ENCODE results near the gene GSTM4. TPM values are rescaled to one million over a fixed set of nuclear protein-coding genes. Genes with fewer than 3 reads are reported as not detected.

Gene GSTM4
- total RNA-seq, 1 donor, result 11.7 TPM

DNA sequence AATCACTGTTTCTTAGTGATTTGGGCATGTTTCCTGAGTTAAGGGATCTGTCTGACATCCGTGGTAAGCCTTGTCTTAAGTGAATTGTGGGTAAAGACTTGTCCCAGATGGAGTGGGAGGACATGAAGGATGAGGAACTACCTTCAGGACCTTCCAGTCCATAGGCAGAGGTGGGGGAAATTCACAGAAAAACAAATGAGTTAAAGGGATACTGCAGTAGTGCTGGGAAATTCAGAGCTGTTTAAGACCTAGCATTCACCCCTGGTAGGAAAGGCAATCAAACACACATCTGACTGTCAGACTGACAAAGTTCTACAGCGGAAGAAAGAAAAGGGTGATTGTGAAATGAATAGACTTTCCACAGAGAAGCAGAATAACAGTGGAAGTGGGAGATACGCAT, 39.5 kb upstream of the GSTM4 start:
- no peak overlapping the region for H3K4me3 ChIP-seq (ENCODE audit: low read depth, low read length)
- DNase-seq (ENCODE audit: low read depth), result no peak
- TF ChIP-seq, protein P1, sequence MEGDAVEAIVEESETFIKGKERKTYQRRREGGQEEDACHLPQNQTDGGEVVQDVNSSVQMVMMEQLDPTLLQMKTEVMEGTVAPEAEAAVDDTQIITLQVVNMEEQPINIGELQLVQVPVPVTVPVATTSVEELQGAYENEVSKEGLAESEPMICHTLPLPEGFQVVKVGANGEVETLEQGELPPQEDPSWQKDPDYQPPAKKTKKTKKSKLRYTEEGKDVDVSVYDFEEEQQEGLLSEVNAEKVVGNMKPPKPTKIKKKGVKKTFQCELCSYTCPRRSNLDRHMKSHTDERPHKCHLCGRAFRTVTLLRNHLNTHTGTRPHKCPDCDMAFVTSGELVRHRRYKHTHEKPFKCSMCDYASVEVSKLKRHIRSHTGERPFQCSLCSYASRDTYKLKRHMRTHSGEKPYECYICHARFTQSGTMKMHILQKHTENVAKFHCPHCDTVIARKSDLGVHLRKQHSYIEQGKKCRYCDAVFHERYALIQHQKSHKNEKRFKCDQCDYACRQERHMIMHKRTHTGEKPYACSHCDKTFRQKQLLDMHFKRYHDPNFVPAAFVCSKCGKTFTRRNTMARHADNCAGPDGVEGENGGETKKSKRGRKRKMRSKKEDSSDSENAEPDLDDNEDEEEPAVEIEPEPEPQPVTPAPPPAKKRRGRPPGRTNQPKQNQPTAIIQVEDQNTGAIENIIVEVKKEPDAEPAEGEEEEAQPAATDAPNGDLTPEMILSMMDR (IDR thresholded peaks at IDR 0.05; ENCODE audit: insufficient read depth, low read depth, low read length), result no peak

DNA sequence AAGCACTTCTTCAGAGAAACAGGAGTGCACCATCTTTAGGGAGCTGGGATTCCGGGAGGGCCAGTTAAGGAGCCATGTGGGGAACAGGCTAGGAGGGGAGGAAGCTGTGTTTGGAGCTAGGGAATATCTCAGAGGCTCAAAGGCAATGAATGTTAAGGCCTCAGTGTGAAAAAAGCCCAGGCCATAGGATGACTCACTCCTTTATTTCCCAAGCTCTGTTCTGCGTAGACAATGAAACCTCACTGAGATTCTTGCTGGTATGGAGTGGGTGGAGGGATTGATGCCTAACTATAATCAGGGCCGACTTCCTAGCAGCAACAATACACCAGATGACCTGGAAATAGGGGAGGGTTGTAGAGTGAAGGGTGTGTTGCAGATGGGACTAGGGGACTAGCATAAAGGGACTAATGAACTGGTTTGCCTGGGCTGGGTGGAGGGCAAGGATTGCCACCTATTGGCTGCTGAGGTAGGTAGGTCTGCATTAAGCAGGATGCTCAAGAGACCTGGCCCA, 38.6 kb upstream of the GSTM4 start:
- TF ChIP-seq, protein P1 (IDR thresholded peaks at IDR 0.05; ENCODE audit: insufficient read depth, low read depth, low read length), result no peak
- no peak overlapping the region for H3K4me3 ChIP-seq (ENCODE audit: low read depth, low read length)
- peak; percentile 92 for DNase-seq (ENCODE audit: low read depth)

DNA sequence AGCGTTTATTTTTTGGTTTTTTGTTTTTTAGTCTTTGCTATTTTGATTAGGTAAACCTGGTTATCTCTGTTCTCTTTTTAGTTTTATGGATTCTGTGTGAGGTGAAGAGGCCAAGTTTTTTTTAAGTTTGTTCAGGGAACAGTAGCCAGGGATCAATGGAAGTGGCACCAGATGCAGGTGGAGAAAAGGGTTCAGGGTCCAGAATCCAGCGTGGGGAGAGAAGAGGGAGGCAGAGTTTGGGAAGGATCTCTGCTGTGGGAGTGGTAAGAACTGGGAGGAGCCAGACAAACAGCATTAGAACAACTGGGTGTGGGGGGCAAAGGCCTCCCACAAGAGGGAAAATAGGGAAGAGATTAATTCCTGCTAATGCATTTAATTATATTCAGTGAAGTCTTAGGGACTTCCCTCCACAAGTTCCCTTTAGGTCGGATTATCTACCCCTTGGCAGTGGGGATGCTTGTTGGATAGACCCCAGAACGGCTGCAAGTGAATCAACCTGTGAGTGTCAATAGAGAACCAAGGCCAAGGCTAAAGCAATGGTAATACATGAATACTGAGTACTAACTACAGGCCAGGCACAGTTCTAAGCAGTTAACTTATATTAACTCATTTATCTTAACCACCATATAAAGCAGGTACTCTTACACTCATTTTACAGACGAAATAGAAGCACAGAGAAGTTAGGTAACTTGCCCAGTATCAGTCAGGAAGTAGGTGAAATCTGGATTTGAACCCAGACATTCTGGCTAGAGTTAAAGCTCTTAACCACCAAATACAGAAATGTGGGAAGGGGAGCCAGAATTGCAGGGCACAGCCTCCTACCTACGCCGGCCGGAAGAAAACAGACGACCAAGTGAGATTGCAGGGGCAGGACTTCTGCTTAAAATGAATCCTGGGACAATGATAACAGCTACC, 37.0 kb upstream of the GSTM4 start:
- TF ChIP-seq, protein P1 (IDR thresholded peaks at IDR 0.05; ENCODE audit: insufficient read depth, low read depth, low read length), result no peak
- DNase-seq (ENCODE audit: low read depth), result no peak
- H3K4me3 ChIP-seq (ENCODE audit: low read depth, low read length), result peak overlapping the region; percentile 98

GRCh38 chr1:109619576-109620400, 36.1 kb upstream of the GSTM4 start, which contains the start of the genes AMPD2 and GNAT2:
Gene AMPD2, plus strand, starts transcription at chr1:109619837. Its CDS starts 1,339 bp downstream, at chr1:109621176.
Gene GNAT2, minus strand, starts transcription at chr1:109619616. Its CDS starts 6,746 bp downstream, at chr1:109612870.
- DNase-seq (ENCODE audit: low read depth), result peak; percentile 95
- peak within 1 kb of the TSS; percentile 98 for H3K4me3 ChIP-seq (ENCODE audit: low read depth, low read length)
- TF ChIP-seq, protein P1 (IDR thresholded peaks at IDR 0.05; ENCODE audit: insufficient read depth, low read depth, low read length), result no peak

GRCh38 chr1:109620401-109620791, 35.5 kb upstream of the GSTM4 start:
- peak; percentile 72 for DNase-seq (ENCODE audit: low read depth)
- peak overlapping the region; percentile 98 for H3K4me3 ChIP-seq (ENCODE audit: low read depth, low read length)
- TF ChIP-seq, protein P1 (IDR thresholded peaks at IDR 0.05; ENCODE audit: insufficient read depth, low read depth, low read length), result no peak

DNA sequence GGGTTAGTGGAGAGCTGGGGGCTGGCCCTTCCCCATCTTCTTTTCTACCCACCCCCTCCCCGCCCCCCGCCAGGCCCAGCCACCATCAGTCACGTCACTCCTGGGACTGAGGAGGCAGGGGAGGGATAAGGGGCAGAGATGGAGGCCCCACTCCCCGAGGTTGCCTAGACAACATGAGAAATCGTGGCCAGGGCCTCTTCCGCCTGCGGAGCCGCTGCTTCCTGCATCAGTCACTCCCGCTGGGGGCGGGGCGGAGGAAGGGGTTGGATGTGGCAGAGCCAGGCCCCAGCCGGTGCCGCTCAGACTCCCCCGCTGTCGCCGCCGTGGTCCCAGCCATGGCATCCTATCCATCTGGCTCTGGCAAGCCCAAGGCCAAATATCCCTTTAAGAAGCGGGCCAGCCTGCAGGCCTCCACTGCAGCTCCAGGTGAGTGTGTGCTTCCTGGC, 35.0 kb upstream of the GSTM4 start:
- TF ChIP-seq, protein P1 (IDR thresholded peaks at IDR 0.05; ENCODE audit: insufficient read depth, low read depth, low read length), result no peak

More for the DNA sequence above, 35.0 kb upstream of the GSTM4 start:
- DNase-seq (ENCODE audit: low read depth), result peak; percentile 95
- peak overlapping the region; percentile 98 for H3K4me3 ChIP-seq (ENCODE audit: low read depth, low read length)

All from fibroblast of villous mesenchyme (primary cell).